Right atrium auricular region (tissue), 2 donors: ENCODE results near the gene SIAH3. TPM values are rescaled to one million over a fixed set of nuclear protein-coding genes. Genes with fewer than 3 reads are reported as not detected.

ENCODE experiments used
- DNase-seq: peaks from one replicate; pipeline ENCODE4 v3.0.0-alpha.2; 2019; ENCODE audit warnings: low spot score
- H3K27ac ChIP-seq, 2 donors: fragments of 200-600 bp; sonication (generic); 1 replicate in 1 of 2; 2 replicates in 1 of 2; pipeline ENCODE4 v1.5.1; 2016 to 2019
- H3K27me3 ChIP-seq, 2 donors: fragments of 200-600 bp; sonication (generic); one replicate each; pipeline versions ENCODE4 v1.5.1 to v1.6.0; 2017 to 2019
- H3K36me3 ChIP-seq: fragments of 200-600 bp; sonication (generic); one replicate; pipeline ENCODE4 v1.5.1; 2016
- H3K4me1 ChIP-seq, 2 donors: fragments of 200-600 bp; sonication (generic); one replicate each; pipeline versions ENCODE4 v1.5.1 to v1.6.0; 2017 to 2019
- H3K4me3 ChIP-seq, 2 donors: fragments of 200-600 bp; sonication (generic); 1 replicate in 1 of 2; 2 replicates in 1 of 2; pipeline ENCODE4 v1.5.1; 2017 to 2019; ENCODE audit warnings: mild to moderate bottlenecking in 1 of 2, moderate library complexity in 1 of 2
- H3K9me3 ChIP-seq, 2 donors: fragments of 200-600 bp; sonication (generic); one replicate each; pipeline ENCODE4 v1.5.1; 2019
- total RNA-seq, 2 donors: library from RNA; depleted of rRNA; stranded (reverse); fragments of >200 nt; gene quantifications; one replicate each; pipeline ENCODE4 v1.1.0, GENCODE V29; 2016
- TF ChIP-seq, protein P1 (sequence below), 2 donors: fragments of 200-600 bp; sonication (generic); IDR thresholded peaks; one replicate each; pipeline ENCODE4 v1.5.1; 2019; ENCODE audit warnings: antibody characterized with exemption in 2 of 2

Gene SIAH3
- total RNA-seq, 2 donors from 2014 or later: not detected

DNA sequence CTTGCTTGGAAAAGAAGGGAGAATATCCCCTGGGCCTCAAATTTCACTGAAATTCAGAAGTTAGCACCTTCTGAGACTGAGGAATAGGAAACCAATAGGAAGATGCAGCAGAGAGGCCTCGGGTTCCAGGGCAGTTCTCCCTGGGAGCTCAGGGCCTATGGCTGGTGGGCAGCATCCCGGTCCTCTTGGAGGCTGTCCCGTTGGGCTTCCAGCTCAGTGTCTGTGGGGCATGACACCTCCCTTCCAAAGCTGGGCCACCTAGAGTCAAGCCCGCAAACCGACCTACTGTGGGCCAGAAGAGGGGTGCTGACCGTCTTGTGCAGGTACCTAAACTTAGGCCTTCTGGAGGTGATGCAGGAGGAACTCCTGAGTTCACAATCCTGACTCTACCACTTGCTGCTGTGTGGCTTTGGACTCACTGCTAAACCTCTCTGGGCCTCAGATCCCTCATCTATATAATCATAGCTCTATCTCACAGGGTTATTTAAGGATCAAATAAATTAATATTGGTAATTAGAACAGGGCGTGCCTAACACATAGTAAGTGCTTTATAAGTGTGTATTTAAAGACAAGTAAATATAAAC, 17.1 kb downstream of the SIAH3 start:
- no peaks in the 10 kb centered on the region for H3K27me3 ChIP-seq
- TF ChIP-seq, protein P1, sequence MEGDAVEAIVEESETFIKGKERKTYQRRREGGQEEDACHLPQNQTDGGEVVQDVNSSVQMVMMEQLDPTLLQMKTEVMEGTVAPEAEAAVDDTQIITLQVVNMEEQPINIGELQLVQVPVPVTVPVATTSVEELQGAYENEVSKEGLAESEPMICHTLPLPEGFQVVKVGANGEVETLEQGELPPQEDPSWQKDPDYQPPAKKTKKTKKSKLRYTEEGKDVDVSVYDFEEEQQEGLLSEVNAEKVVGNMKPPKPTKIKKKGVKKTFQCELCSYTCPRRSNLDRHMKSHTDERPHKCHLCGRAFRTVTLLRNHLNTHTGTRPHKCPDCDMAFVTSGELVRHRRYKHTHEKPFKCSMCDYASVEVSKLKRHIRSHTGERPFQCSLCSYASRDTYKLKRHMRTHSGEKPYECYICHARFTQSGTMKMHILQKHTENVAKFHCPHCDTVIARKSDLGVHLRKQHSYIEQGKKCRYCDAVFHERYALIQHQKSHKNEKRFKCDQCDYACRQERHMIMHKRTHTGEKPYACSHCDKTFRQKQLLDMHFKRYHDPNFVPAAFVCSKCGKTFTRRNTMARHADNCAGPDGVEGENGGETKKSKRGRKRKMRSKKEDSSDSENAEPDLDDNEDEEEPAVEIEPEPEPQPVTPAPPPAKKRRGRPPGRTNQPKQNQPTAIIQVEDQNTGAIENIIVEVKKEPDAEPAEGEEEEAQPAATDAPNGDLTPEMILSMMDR (IDR thresholded peaks at IDR 0.05): no peak
- H3K4me1 ChIP-seq: peaks cover 0 to 10% of the 10 kb centered on the region in 2 donors
- H3K36me3 ChIP-seq: no peaks in the 10 kb centered on the region
- H3K4me3 ChIP-seq: no peak overlapping the region
- DNase-seq: no peak
- H3K27ac ChIP-seq: no peak overlapping the region
- H3K9me3 ChIP-seq: no peaks in the 10 kb centered on the region

DNA sequence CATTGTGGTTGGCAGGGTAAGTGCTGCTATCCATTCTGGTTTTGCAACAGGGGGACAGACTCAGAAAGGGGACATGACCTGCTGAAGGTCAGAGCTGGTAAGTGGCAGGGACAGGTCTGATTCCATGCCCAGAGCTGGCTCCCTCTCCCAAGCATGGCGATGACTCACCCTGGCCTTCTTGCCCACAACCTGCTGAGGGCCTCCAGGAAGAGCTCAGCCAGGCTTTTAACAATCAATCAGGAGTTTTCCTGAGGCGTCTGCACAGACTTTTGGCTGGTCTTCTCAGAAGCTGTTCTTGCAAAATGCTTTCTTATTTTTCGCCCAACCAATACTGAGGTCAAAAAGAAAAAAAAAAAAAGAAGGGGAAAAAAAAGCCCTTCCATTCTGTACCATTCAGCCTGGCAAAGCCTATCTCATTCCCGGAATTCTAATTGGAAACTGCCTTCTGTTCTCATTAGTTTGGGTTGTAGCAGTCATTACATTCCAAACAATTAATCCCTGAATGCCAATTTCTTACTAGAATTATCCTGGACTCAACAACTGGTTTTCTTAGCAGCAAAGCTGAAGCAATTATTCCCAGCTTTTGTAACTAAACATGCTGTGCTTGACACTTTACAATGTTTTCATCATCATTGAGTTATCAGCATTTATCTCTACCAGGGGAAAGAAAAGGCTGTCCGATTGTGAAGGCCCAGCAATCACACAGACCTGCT, 17.7 kb downstream of the SIAH3 start:
- Histone ChIP-seq H3K9me3 (no peaks in the 10 kb centered on the region), H3K27ac (no peak overlapping the region), H3K27me3 (no peaks in the 10 kb centered on the region), H3K4me1 (peaks cover 0 to 10% of the 10 kb centered on the region in 2 donors), H3K36me3 (no peaks in the 10 kb centered on the region), H3K4me3 (no peak overlapping the region)
- TF ChIP-seq, protein P1 (IDR thresholded peaks at IDR 0.05): no peak
- no peak for DNase-seq

DNA sequence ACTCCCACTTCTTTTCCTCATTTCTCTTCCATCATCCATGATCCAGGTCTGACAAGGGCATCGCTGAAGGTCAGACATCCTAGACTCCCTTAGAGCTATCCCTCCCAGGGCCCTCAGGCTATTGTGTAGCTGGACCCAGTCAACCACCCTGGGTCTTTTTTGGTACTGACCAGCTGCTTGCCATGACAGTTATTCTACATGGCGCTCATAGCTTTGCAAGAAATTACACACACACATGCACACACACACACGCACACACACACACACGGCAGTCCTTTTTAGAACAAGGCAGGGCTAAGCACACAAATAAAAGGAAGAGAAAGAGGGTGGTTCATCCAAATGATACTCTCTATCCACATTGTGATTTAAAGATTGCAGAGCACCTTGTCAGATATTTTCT, 18.3 kb downstream of the SIAH3 start:
- Histone ChIP-seq H3K36me3 (no peaks in the 10 kb centered on the region), H3K9me3 (no peaks in the 10 kb centered on the region), H3K4me3 (no peak overlapping the region), H3K27me3 (no peaks in the 10 kb centered on the region), H3K27ac (no peak overlapping the region), H3K4me1 (peaks cover 0 to 10% of the 10 kb centered on the region in 2 donors)
- TF ChIP-seq, protein P1 (IDR thresholded peaks at IDR 0.05): no peak
- DNase-seq: no peak

- Histone ChIP-seq H3K4me1 (peaks cover 0 to 17% of the 10 kb centered on the region in 2 donors), H3K36me3 (no peaks in the 10 kb centered on the region)
- TF ChIP-seq, protein P1 (IDR thresholded peaks at IDR 0.05): no peak
Observed at GRCh38 chr13:45831851-45832250, 19.7 kb downstream of the SIAH3 start.

DNA sequence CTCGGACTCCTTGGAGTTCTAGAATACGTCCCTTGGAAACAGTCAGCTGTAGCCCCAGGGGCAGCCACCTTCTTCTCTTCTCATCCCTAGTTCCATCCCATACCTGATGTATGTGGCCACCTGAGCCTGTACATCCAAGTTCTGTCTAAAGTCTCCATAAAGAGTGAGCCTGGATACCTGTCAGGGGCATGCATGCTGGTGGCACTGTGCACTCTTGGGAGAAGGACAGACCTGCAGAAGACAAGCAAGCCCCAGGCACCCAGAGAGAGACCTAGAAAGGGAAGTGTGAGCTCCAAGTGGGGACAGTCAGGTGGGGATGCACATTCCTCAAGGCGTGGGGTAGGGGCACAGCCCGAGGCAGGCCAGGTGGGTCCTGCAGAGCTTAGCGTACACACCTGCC, 21.4 kb downstream of the SIAH3 start:
- peaks cover 0 to 17% of the 10 kb centered on the region in 2 donors for H3K4me1 ChIP-seq
- H3K9me3 ChIP-seq: no peaks in the 10 kb centered on the region
- TF ChIP-seq, protein P1 (IDR thresholded peaks at IDR 0.05): no peak
- no peaks in the 10 kb centered on the region for H3K27me3 ChIP-seq
- no peak overlapping the region for H3K27ac ChIP-seq
- no peak overlapping the region for H3K4me3 ChIP-seq
- H3K36me3 ChIP-seq: no peaks in the 10 kb centered on the region
- no peak for DNase-seq

More at GRCh38 chr13:45831851-45832250, 19.7 kb downstream of the SIAH3 start:
- Histone ChIP-seq H3K27ac (no peak overlapping the region), H3K4me3 (no peak overlapping the region), H3K9me3 (no peaks in the 10 kb centered on the region), H3K27me3 (no peaks in the 10 kb centered on the region)
- no peak for DNase-seq
